T-helper 2 cell treated with Interferon-gamma antibody and Interleukin-4, amounts not matched to agents 100 ng/mL and 5 ng/mL, for 36 hours (primary cell): Measurements from ENCODE around the gene HAP1. TPM values are rescaled to one million over a fixed set of nuclear protein-coding genes. Genes with fewer than 3 reads are reported as not detected.
"Not testable (repeated sequence)": the region's sequence is repeated elsewhere in the genome, so short reads cannot be mapped to it uniquely, and the experiment has no call there.

ENCODE experiments used
- intact Hi-C: fragments of 100-400 bp; cut with micrococcal nuclease; formaldehyde crosslinking; loops from one replicate; pipeline ENCODE4 v1.15.1; 2023
- total RNA-seq: library from RNA; stranded (reverse); gene quantifications from 2 replicates; pipeline ENCODE4 v1.2.3, GENCODE V29; 2022

The HAP1 gene, protein sequence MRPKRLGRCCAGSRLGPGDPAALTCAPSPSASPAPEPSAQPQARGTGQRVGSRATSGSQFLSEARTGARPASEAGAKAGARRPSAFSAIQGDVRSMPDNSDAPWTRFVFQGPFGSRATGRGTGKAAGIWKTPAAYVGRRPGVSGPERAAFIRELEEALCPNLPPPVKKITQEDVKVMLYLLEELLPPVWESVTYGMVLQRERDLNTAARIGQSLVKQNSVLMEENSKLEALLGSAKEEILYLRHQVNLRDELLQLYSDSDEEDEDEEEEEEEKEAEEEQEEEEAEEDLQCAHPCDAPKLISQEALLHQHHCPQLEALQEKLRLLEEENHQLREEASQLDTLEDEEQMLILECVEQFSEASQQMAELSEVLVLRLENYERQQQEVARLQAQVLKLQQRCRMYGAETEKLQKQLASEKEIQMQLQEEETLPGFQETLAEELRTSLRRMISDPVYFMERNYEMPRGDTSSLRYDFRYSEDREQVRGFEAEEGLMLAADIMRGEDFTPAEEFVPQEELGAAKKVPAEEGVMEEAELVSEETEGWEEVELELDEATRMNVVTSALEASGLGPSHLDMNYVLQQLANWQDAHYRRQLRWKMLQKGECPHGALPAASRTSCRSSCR
- total RNA-seq, result 0.36 TPM in 2 replicates

DNA sequence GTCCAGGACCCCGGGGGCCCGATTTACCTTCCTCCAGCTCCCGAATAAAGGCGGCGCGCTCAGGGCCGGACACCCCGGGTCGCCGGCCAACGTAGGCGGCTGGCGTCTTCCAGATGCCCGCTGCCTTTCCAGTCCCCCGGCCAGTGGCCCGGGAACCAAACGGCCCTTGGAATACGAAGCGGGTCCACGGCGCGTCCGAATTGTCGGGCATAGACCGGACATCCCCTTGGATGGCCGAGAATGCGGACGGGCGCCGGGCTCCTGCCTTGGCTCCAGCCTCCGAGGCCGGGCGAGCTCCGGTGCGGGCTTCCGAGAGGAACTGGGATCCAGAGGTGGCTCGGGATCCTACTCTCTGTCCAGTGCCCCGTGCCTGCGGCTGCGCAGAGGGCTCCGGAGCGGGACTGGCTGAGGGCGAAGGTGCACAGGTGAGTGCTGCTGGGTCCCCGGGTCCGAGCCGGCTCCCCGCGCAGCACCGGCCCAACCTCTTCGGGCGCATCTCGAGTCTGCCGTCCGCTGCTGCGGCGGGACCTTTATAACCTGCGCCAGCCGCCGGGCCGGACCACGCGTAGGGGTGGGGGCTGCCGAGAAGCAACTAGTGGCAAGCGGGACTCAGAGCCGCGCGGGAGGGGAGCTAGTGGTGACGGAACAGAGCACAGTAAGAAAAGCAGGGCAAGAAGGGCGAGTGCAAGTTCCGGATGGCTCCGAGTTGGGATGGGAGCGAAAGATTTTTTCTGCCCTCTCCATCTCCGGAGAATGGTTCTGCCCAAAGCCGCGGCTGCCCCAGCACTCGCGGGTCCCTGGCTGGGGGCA, at the start of gene HAP1:
TSS of gene HAP1 (minus strand) at position 505 of the 810 bp plus-strand sequence. CDS start at position 496, 9 bp downstream.
- intact Hi-C loops, result loop anchor here (10.0 kb wide), 2 partner anchors 290 to 380 kb away; partner anchors contain the start of genes DHX58 and NKIRAS2

DNA sequence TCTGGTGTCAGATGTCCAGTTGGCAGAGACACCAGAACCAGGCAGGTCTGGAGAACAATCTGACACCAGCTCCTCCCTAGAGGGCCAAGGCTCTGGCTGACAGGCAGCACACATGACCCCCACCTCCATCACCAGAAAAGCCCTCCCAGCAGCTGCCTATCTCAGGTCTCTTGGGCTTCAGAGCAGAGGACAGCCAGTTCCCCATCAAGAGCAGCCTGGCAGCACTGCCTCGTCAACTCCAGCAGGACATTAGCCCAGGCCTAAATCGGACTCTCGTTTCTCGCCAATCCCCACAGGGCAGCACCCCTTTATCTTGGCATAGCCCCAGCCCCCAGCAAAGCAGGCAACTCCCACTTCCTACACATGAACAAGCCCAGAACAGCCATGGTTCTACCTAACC, 47.7 kb upstream of the HAP1 start:
- intact Hi-C loops, result no loop called here

DNA sequence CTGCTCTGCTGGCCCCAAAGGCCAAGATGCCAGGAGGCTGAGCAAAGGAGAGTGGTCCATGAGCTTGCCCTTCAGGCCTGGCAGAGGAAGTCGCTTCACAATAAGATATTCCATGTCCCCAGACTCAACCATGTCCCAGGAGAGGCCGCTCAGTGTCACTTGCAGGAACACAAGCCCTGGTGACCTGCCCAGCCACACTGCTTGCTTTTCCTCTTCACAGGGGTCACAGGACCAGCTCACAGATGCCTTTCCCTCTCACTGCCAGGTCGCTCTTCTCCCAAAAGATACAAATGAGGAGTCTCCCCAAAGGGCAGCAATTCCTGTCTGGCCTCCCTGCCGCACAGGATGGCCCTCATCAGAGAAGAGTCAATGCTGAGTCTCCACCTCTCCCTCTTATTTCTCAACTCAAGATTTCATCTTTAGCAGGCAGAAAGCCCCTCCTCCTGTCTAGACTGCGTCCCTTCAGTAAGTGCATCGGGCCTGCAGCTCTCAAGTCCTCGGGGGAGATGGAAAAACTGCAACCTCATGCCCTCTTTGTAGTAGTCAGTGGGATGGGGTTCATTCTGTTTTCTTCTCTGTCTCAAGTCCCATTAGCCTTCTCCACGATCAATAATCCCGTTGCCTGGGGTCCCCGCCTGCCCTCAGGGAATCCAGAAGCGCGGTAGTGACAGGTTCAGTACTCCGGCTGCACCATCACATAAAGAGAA, 47.1 kb upstream of the HAP1 start:
- intact Hi-C loops, result no loop called here

DNA sequence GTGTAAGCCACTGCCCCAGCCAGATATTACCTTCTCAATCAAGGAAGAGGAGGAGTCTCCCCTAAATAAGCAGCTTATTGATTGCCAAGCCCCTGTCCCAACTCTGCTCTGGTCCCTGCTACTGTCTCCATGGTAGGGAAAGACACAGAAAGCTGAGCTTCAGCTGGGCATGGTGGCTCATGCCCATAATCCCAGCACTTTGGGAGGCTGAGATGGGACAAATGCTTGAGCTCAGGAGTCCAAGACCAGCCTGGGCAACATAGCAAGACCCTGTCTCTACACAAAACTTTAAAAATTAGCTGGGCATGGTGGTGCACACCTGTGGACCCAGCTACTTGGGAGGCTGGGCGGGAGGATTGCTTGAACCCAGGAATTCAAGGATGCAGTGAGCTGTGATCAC, 45.5 kb upstream of the HAP1 start:
- intact Hi-C loops, result no loop called here

DNA sequence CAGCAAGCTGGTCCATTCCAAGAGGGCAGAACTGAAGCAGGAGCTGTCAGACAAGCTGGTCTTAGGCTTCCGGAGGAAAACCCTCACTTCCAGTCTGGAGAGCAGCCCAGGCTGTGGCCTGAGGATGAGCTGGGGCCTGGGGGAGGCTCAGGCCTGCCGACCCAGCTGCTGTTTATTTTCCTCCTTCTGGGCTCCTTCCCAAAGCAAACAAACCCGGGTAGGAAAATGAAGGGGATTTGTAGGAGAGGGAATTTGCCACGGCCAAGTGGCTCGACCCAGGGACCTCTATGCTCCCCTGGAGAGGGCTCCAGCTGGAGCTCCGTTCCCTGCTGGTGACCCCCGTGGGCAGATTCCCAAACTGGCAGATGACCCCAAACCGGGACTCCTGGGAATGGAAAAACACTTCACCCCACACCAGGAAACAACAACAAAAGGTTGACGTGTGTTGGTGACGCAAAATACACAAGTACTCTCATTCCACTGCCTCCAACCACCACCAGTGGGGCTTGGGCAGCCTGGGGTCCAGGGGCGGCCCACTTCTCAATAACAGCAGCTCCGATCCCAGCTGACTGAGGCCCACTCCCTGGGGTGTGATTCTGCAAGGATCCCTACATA, 43.2 kb upstream of the HAP1 start:
- intact Hi-C loops, result no loop called here

DNA sequence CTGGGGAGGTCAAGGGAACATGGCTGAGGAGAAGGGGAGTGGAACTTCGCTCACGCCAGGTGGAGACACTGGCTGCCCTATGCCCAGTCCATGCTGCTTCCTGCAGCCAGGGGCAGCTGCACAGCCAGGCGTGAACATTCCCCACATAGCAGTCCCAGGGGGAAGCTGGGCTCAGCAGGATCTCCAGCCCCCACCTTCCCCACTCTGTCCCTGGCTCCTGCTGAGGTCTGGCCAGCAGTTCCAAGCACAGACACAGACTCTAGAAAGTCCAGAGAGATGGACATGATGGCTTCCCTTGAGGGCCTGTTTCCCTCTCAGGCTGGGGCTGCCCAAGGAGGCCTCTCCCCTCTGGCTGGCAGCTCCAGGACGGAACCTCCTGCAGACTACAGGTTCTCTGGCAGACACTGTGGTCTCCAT, 42.7 kb upstream of the HAP1 start:
- intact Hi-C loops, result no loop called here

DNA sequence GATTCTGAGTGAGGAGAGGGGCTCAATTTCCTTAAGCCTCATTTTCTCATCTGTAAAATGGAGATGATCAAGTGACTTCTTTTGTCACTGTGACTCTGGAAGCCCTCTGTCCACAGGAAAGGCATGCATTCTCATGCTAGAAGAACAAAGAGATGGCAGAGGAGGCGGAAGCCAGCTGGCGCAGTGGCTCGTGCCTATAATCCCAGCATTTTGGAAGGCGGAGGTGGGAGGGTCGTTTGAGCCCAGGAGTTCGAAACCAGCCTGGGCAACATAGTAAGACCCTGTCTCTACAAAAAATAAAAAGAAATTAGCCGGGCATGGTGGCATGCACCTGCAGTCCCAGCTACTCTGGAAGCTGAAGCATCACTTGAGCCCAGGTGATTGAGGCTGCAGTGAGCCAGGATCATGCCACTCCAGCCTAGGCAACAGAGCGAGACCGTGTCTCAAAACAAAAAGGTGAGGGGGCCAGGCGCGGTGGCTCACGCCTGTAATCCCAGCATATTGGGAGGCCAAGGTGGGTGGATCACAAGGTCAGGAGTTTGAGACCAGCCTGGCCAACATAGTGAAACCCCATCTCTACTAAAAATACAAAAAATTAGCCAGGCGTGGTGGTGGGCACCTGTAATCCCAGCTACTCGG, 41.9 kb upstream of the HAP1 start:
- intact Hi-C loops, result not testable (repeated sequence)

DNA sequence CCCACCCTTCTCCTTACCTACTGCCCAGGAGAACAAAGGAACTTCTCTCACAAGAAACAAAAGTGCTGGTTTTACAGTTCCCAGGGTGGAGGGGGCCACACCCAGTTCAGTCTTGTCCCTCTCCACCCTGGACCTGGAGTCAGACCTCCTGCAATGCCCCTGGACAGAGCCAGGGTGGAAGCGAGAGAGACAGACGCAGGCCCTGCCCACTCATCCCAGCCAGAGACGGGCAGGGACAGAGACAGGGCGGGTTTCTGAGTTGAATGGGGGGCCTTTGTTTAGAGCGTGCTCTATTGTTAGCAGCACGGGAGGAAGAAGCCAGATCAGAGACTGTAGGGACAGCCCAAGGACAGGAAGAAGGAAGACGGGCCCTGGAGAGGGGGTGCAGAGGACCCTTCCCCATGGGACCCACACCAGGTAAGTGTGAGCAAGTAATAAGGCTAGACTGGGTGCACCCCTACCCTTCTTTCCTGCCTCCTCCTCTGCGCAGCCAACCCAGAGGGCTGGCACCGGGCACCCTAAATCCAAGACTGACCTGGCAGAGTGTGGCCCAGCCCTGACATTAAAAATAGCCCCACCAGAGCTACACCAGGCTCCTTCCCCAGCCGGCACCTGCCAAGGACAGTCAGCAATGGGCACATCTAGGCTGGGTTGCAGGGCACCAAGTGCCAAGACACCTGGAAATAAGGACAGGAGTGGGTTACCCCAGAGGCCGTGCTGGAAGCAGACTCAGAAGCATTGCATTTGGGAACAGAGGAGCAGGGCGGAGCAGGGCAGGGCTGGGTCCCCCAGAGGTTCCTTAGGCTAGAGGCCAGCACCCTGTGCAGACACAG, 41.2 kb upstream of the HAP1 start:
- intact Hi-C loops, result no loop called here

DNA sequence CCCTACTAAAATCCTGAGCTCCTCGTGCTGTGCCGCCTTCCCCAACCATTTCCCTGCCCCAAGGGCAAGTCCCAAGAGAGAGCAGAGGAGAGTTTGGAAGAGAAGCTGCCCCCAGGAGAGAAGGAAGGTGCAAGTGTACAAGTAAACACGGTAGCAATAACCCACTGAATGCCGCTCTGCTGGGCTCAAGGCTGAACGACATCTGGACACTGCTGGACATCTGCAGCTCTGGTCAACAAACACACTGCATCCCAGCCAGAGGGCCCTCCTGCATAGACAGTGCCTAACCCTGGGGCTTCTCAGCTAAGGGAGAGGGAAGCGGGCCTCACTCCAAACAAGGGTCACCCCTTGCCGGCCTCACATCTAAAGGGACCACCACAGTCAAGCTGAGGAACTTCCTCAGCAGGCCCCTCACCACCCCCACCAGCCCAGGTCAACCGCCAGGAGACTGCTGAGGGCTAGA, 39.3 kb upstream of the HAP1 start:
- intact Hi-C loops, result no loop called here

DNA sequence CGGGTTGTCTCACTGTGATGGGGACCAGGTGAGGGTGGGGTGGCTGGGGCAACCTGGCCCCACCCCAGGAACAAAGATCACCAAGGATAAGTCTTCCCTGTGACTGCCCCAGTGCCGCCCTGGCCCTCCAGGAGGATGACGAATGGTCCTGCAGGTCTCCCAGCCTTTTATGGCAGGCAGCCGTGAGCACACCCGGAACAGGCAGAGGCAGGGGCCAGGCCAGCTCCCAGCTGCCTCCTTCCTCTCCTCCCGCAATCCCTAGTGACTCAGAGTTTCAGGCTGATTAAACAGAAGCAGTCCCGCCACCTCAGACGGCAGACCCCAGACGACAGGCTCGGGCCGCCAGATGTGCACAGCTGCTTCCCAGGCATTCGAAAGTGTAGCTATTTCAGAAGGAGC, 38.7 kb upstream of the HAP1 start:
- intact Hi-C loops, result no loop called here

DNA sequence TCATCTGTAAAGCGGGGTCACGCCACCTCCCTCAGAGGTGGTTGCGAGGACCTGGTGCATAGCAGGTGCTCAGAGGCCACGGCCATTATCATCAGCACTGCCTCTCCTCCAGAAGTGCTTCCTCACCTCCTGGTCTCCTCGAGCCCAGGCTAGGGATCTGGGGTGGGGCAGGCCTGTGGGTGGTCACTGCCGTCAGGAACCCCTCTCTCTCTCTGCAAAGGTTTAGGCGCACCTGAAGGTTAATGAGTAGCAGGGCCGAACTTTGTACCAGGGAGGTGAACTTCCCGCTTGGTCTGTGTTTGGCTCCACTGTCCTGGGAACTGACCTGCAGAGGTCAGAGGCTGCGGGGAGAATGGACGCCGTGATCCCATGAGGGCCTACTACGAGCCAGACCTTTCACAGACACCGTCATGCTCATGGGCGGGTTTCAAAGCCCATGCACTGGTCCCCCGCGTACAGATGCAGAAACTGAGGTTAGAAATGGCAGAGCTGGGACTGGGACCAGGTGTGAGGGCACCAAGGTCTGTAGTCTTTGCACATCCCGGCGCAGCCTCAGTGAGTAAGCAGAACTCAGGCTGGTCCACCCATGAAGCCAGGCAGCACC, 38.2 kb upstream of the HAP1 start:
- intact Hi-C loops, result no loop called here

DNA sequence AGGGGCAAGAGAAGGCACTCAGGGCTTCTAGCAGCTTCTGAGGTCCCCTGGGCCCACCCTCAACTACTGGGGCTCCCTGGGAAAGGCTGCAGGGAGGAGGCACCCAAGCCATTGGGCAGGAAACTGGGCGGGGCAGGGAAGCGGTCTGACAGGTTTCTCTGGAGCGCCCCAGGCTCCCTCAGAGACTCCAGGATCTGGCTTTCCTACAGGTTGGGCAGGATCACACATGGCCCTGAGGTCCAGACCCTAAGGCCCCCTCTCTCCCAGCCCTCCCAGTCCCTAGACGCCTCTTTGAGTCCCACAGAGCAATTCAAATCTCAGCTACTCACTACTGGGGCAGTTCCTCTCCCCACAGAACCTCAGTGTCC, 37.8 kb upstream of the HAP1 start:
- intact Hi-C loops, result no loop called here

DNA sequence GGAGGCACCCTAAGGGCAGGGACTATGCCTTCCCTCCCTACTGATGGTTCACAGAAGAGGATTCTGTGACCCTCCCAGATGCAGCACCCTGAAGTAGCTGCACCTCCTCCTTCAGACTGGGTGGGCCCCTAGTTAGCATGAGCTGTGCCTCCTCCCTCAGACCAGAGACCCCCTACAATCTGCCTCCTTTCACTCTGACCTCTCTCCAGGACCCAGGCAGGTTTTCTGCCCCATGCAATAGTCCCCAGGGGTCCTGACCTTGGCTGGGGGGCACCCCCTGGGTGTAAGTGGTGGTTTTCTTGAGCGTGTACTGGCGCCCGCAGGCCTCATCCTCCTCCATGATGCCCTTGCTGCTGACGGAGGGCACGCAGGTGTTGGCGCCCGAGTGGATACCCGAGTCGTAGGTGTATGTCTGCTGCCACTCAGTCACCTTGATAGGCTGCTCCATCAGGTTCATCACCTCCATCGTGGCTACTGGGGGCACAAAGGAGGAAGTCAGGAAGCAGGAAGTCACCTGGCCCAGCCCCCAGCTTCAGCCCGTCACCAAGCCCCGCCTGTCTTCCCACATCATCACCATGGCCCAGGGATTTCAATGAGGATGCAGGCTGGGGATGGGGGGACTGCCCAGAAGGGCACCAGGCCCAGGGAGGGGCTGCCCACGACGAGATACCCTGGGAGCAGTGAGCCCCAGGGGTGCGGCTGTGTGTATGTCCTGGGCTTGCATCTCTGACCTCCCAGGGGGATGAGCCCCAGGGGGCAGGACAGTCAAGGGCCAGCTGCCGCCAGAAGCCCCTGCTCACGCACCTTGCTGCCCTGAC, 37.2 kb upstream of the HAP1 start:
- intact Hi-C loops, result no loop called here

DNA sequence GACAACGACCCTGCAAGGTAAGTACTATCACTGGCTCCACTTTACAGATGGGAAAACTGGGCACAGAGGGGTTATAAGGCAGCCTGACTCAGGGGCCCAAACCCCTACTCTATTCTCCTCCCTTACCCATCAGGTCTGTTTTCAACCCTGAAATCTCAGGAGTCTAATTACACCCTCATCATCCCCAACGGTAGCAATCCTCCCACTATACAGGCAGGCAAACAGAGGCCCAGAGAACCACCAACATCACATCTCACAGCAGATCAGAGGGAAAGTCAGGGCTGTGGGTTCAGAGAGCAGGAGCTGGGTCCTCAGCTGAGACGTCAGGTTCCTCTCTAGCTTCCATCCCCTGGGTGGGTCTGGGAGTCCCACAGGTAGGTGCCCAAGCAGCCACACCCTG, 35.5 kb upstream of the HAP1 start:
- intact Hi-C loops, result no loop called here

DNA sequence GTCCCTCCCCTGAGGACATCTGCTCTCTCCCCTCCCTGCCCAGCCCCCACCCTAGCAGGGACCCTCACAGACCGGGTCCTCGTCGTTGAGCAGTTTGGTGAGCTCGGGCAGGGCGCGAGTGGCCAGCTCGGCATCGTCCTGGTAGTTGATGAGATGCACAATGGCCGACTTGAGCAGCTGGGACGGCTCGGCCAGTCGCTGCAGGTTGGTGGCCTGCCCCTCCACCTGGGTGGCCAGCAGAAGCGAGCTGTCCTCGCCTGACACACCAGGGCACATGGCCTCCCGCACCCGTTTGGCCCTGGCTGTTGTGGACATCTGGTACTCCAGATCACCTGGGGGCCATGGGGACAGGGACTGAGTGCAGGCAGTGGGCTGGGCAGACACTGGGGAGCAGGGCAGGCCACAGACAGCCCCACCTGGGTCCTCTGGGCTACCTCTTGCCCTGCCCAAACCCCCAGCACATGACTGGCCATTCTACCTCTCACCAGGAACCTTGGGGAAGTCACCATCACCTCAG, 35.0 kb upstream of the HAP1 start:
- intact Hi-C loops, result no loop called here

DNA sequence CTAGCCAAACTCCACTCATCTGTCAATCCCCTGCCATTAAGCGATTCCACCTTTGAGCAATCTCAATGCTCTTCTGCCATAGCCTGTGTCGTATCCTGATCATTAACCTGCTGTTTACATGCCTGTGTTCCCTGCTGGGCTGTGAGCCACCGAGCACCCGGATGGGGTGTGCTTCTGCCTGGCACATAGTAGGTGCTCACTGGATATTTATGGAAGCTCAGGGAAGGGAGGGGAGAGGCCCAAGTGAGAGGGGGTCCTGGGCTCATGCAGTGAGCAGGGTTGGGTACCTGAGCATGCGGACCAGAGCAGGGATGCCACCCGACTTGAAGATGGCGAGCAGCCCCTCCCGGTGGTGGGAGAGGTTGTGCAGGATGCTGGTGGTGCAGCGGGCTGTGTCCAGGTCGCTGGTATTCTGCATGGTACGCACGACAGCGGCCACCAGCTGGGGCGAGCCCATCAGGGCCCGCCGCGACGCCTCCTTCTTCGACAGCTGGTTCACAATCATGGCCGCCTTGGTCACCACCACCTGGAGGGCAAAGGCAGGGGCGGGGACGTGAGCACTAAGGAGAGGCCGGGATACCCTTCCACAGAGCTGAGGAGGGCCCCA, 34.3 kb upstream of the HAP1 start:
- intact Hi-C loops, result no loop called here

DNA sequence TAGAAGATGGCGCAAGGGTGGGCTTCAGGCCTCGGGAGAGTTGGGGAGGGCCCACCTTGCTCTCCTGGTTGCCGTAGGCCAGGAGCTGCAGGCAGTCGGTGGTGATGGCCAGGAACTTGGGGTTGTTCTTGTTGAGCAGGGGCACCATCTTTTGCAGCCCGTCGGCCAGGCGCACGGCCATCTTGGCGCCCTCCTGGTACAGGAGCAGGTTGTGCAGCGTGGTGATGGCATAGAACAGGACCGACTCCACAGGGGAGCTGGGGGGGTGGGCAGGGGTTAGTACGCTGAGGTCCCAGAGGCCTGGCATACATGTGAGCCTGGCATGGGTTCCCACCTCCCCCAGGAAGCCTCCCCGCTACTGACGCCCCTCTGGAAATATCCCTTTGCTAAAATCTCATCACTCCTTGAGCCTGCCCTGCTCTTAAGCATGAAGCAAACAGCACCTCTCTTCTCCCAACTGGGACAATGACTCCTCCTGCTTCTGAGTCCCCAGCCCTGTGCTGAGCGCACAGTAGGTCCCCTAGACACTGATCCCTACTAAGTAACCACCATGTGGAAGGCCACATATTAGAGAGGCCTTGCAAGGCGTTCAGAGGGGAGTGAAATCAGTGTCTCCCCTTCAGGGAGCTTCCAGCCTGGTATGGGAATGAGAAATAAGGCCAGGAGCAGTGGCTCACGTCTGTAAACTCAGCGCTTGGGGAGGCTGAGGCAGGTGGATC, 33.0 kb upstream of the HAP1 start:
- intact Hi-C loops, result no loop called here
